Measurements from ENCODE around the gene TRIB2.

Gene TRIB2

GRCh38 chr2:12721566-12722446 lies 5.1 kb downstream of the TRIB2 start:
- no peaks in the 10 kb centered on the region for H3K36me3 ChIP-seq (ENCODE audit: insufficient read depth)
- H3K27ac ChIP-seq, result no peak overlapping the region
- H3K4me2 ChIP-seq, result no peak overlapping the region
- no peak for TF ChIP-seq CTCF (conservative IDR thresholded peaks at IDR 0.05; ENCODE audit: low read depth, low read length)
- H2AFZ ChIP-seq (ENCODE audit: low read depth), result no peak overlapping the region
- no peaks in the 10 kb centered on the region for H3K79me2 ChIP-seq (ENCODE audit: insufficient read depth, low read depth)
- H3K4me1 ChIP-seq (ENCODE audit: low read depth, poor library complexity, severe bottlenecking), result peaks cover 5% of the 10 kb centered on the region
- peaks cover 10% of the 10 kb centered on the region for H3K27me3 ChIP-seq (ENCODE audit: insufficient read depth, low read depth)
- H4K20me1 ChIP-seq (ENCODE audit: insufficient read depth), result no peaks in the 10 kb centered on the region
- H3K9ac ChIP-seq, result no peak overlapping the region
- no peak overlapping the region for H3K4me3 ChIP-seq (IDR thresholded peaks at IDR 0.05; ENCODE audit: insufficient read depth, low read depth, low read length)

GRCh38 chr2:12722447-12723316 lies 5.9 kb downstream of the TRIB2 start:
- H3K4me3 ChIP-seq (IDR thresholded peaks at IDR 0.05; ENCODE audit: insufficient read depth, low read depth, low read length), result no peak overlapping the region
- peaks cover 8% of the 10 kb centered on the region for H3K4me1 ChIP-seq (ENCODE audit: low read depth, poor library complexity, severe bottlenecking)
- H3K9ac ChIP-seq, result no peak overlapping the region
- H2AFZ ChIP-seq (ENCODE audit: low read depth), result no peak overlapping the region
- H3K27ac ChIP-seq, result no peak overlapping the region
- no peaks in the 10 kb centered on the region for H4K20me1 ChIP-seq (ENCODE audit: insufficient read depth)
- no peak overlapping the region for H3K4me2 ChIP-seq
- TF ChIP-seq CTCF (conservative IDR thresholded peaks at IDR 0.05; ENCODE audit: low read depth, low read length), result no peak
- H3K36me3 ChIP-seq (ENCODE audit: insufficient read depth), result no peaks in the 10 kb centered on the region
- no peaks in the 10 kb centered on the region for H3K79me2 ChIP-seq (ENCODE audit: insufficient read depth, low read depth)
- peaks cover 10% of the 10 kb centered on the region for H3K27me3 ChIP-seq (ENCODE audit: insufficient read depth, low read depth)

- H3K27ac ChIP-seq, result no peak overlapping the region
- no peak overlapping the region for H3K4me2 ChIP-seq
- H2AFZ ChIP-seq (ENCODE audit: low read depth), result no peak overlapping the region
- H3K27me3 ChIP-seq (ENCODE audit: insufficient read depth, low read depth), result 0 out of 2 replicates have a peak, but pooled peaks cover 3% of the 10 kb centered on the region
- no peak overlapping the region for H3K4me3 ChIP-seq (IDR thresholded peaks at IDR 0.05; ENCODE audit: insufficient read depth, low read depth, low read length)
- H3K79me2 ChIP-seq (ENCODE audit: insufficient read depth, low read depth), result no peaks in the 10 kb centered on the region
- no peaks in the 10 kb centered on the region for H3K36me3 ChIP-seq (ENCODE audit: insufficient read depth)
- TF ChIP-seq CTCF (conservative IDR thresholded peaks at IDR 0.05; ENCODE audit: low read depth, low read length), result no peak
- peaks cover 17% of the 10 kb centered on the region for H3K4me1 ChIP-seq (ENCODE audit: low read depth, poor library complexity, severe bottlenecking)
- no peaks in the 10 kb centered on the region for H4K20me1 ChIP-seq (ENCODE audit: insufficient read depth)
- no peak overlapping the region for H3K9ac ChIP-seq
These were observed 7.2 kb downstream of the TRIB2 start for GRCh38 chr2:12723736-12724463.
